ENCODE results near the gene PCDHGA1.

GRCh38 chr5:141313711-141314110 is 16.6 kb upstream of the PCDHGA1 start:
- TF ChIP-seq CTCF (IDR thresholded peaks at IDR 0.05), result no peak
- TF ChIP-seq ZFX (IDR thresholded peaks at IDR 0.05; ENCODE audit: borderline replicate concordance), result no peak

Measured in 22Rv1 (cell line).